GM19467 (cell line): ENCODE results near the gene ASB8.

ENCODE experiments used
- ATAC-seq: cut with Tn5 transposase; IDR thresholded peaks from one replicate; pipeline ENCODE4 v1.9.1; 2021; ENCODE audit warnings: mild to moderate bottlenecking, moderate library complexity; ENCODE audit not compliant: unreplicated experiment

Gene ASB8

GRCh38 chr12:48157018-48157888, at the start of gene ASB8:
ASB8 (minus strand) TSS chr12:48157515; CDS start chr12:48153496, 4,019 bp downstream.
- ATAC-seq, result peak; percentile 86

- ATAC-seq, result no peak
These were observed 45.9 kb upstream of the ASB8 start, which contains the start of gene OR10AD1 for GRCh38 chr12:48203192-48203591. OR10AD1 (minus strand) TSS chr12:48203292; CDS start chr12:48203292, 0 bp downstream.

GRCh38 chr12:48202766-48203165, 45.5 kb upstream of the ASB8 start:
- ATAC-seq, result no peak

GRCh38 chr12:48201516-48201915, 44.2 kb upstream of the ASB8 start:
- ATAC-seq, result no peak

GRCh38 chr12:48201091-48201490, 43.8 kb upstream of the ASB8 start:
- ATAC-seq, result no peak

GRCh38 chr12:48199774-48200221, 42.5 kb upstream of the ASB8 start:
- ATAC-seq, result no peak

GRCh38 chr12:48198985-48199384, 41.7 kb upstream of the ASB8 start:
- no peak for ATAC-seq

GRCh38 chr12:48198672-48198971, 41.3 kb upstream of the ASB8 start:
- ATAC-seq, result no peak

- peak; percentile 99 for ATAC-seq
These were observed 40.8 kb upstream of the ASB8 start for GRCh38 chr12:48197971-48198671.

GRCh38 chr12:48197549-48197970, 40.2 kb upstream of the ASB8 start:
- ATAC-seq, result peak; percentile 10

- ATAC-seq, result no peak
These were observed 37.5 kb upstream of the ASB8 start for GRCh38 chr12:48194799-48195201.

GRCh38 chr12:48193623-48194022, 36.3 kb upstream of the ASB8 start:
- no peak for ATAC-seq

GRCh38 chr12:48192861-48193260, 35.5 kb upstream of the ASB8 start:
- no peak for ATAC-seq

GRCh38 chr12:48191096-48191495, 33.8 kb upstream of the ASB8 start:
- ATAC-seq, result no peak

GRCh38 chr12:48189331-48190125, 32.2 kb upstream of the ASB8 start:
- peak; percentile 65 for ATAC-seq

GRCh38 chr12:48187916-48188695, 30.8 kb upstream of the ASB8 start:
- ATAC-seq, result no peak

- no peak for ATAC-seq
These were observed 28.0 kb upstream of the ASB8 start for GRCh38 chr12:48185181-48185919.

GRCh38 chr12:48184549-48184922, 27.2 kb upstream of the ASB8 start:
- ATAC-seq, result no peak

GRCh38 chr12:48183876-48184548, 26.7 kb upstream of the ASB8 start:
- peak; percentile 11 for ATAC-seq
